Colonic mucosa (tissue), 4 donors: ENCODE results near the gene KCNIP1. TPM values are rescaled to one million over a fixed set of nuclear protein-coding genes. Genes with fewer than 3 reads are reported as not detected.

ENCODE experiments used
- DNase-seq: peaks from one replicate; pipeline ENCODE4 v3.0.0-alpha.2; 2020
- H3K27ac ChIP-seq: fragments of 200-600 bp; one replicate; pipeline ENCODE4 v1.8.0; 2021
- H3K27me3 ChIP-seq: fragments of 200-600 bp; one replicate; pipeline ENCODE4 v1.8.0; 2021
- H3K36me3 ChIP-seq: fragments of 200-600 bp; one replicate; pipeline ENCODE4 v1.8.0; 2021
- H3K4me1 ChIP-seq: fragments of 200-600 bp; one replicate; pipeline ENCODE4 v1.8.0; 2021; ENCODE audit warnings: mild to moderate bottlenecking
- H3K4me3 ChIP-seq: fragments of 200-600 bp; one replicate; pipeline ENCODE4 v1.8.0; 2021
- H3K9ac ChIP-seq, 2 donors: one replicate each; pipeline ENCODE4 v1.7.0; 2013; ENCODE audit warnings: control low read depth in 2 of 2, low read depth in 2 of 2, low read length in 2 of 2
- H3K9me3 ChIP-seq: fragments of 200-600 bp; one replicate; pipeline ENCODE4 v1.8.0; 2021
- intact Hi-C: fragments of 100-400 bp; cut with DNase I; formaldehyde crosslinking; loops from one replicate; pipeline ENCODE4 v1.14.1; 2022
- total RNA-seq, 2 donors: library from RNA; stranded (reverse); fragmentation: NEBNext Ultra II Directional in 1 of 2; extraction: Animal tissue kit (Norgen Biotek cat#: 25700) in 1 of 2; gene quantifications; one replicate each; pipeline ENCODE4 v1.2.1, GENCODE V29; 2021
- TF ChIP-seq, protein P1 (sequence below): fragments of 200-600 bp; IDR thresholded peaks from one replicate; pipeline ENCODE4 v1.8.0; 2022; ENCODE audit warnings: antibody characterized with exemption, mild to moderate bottlenecking
- donor health status: healthy.
- donor health status: DM: no; HTN: no; CAD: no.
- donor health status: DM: no; HTN: no; CAD: no.

The KCNIP1 gene
- total RNA-seq, 2 donors from 2014 or later, result 0.24 to 0.25 TPM

DNA sequence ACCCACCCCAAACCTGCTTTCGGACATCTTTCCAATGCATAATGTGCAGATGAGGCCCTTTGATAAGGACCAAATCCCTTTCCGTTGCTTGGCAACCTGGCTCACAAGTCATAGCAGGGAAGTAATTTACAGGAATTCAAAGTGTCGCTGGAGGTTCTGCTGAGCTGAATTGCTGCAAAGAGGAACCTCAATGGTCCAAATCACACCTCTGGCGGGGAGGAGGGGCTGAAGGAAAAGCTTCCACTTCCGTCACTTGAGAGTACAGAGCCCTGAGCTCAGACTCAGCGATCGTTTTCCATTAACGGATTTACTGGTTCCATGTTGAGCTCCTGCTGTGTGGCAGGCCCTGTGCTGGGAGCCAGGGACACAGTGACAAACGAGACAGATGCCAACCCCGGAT lies 99.3 kb downstream of the KCNIP1 start:
- no peak overlapping the region for H3K9ac ChIP-seq
- TF ChIP-seq, protein P1, sequence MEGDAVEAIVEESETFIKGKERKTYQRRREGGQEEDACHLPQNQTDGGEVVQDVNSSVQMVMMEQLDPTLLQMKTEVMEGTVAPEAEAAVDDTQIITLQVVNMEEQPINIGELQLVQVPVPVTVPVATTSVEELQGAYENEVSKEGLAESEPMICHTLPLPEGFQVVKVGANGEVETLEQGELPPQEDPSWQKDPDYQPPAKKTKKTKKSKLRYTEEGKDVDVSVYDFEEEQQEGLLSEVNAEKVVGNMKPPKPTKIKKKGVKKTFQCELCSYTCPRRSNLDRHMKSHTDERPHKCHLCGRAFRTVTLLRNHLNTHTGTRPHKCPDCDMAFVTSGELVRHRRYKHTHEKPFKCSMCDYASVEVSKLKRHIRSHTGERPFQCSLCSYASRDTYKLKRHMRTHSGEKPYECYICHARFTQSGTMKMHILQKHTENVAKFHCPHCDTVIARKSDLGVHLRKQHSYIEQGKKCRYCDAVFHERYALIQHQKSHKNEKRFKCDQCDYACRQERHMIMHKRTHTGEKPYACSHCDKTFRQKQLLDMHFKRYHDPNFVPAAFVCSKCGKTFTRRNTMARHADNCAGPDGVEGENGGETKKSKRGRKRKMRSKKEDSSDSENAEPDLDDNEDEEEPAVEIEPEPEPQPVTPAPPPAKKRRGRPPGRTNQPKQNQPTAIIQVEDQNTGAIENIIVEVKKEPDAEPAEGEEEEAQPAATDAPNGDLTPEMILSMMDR, result no peak
- DNase-seq, result no peak
- intact Hi-C loops, result no loop called here
- H3K4me1 ChIP-seq, result no peaks in the 10 kb centered on the region
- no peaks in the 10 kb centered on the region for H3K36me3 ChIP-seq
- H3K4me3 ChIP-seq, result no peak overlapping the region
- no peaks in the 10 kb centered on the region for H3K27me3 ChIP-seq
- no peaks in the 10 kb centered on the region for H3K9me3 ChIP-seq
- no peak overlapping the region for H3K27ac ChIP-seq

DNA sequence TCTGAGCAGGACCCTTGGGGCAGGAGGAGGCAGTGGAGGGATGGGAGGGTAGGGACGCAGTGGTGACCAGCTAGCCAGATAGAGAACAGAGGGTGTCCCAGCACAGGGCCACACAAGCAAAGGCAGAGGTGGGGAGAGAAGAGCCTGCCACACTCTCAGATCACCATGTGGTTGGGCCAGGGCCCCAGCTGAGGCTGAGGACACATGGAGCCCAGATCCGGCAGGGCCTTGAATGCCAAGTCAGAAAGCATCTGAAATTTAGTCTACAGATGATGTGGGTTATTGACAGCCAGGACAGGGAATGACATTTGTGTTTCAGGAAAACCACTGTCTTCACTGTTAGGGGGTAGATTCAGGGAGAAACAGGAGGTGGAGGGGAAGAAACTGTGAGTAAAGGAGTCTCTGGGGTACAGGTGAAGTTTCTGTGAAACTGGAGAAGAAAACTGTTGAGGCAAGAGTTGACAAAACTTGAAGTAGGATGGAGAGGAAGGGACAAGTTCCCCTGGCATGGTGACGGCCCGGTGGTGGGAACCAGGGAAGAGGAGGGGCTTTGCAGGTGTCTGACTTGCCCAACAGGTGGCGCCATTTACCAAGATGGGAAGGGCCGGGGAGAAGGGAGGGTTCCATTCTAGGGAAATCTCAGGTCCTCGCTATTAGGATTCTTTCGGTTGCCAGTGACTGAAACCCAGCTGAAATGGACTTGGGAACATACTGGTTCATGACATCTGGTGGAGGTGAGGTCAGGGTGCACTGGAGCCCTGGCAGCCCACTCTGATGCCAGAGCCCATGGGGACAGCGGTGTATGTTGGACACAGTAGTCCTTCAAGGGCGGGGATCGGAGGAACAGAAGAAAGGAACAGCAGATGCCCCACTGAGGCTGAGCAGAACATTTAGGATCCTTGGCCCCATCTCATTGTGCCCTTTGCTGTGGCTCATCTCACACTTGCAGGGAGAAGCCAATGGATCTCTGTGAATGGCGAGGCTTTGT lies 100.1 kb downstream of the KCNIP1 start:
- Histone ChIP-seq H3K27me3 (no peaks in the 10 kb centered on the region), H3K36me3 (no peaks in the 10 kb centered on the region), H3K9ac (no peak overlapping the region), H3K9me3 (no peaks in the 10 kb centered on the region), H3K27ac (no peak overlapping the region), H3K4me3 (no peak overlapping the region), H3K4me1 (no peaks in the 10 kb centered on the region)
- TF ChIP-seq, protein P1, result peak; percentile 58
- DNase-seq, result peak; percentile 53
- intact Hi-C loops, result no loop called here

DNA sequence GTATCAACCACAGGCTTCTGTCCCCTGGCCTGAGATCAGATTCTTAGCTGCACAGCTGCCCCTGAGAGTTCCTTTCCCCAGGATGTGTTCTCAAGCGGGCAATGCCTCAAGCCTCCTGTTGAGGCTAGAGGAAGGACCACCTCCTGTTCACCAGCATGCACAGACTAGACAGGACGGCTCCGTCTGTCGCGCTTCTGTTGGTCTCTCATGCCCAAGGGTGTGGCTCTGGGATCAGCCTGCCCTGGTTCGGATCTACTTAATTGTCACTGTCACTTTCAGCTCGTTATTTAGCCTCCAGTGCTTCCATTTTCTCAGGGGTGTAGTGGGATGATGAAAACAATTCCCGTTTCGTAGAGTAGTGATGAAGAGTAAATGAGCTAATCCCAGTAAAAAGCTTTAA lies 103.1 kb downstream of the KCNIP1 start:
- H3K27ac ChIP-seq, result no peak overlapping the region
- intact Hi-C loops, result no loop called here
- no peaks in the 10 kb centered on the region for H3K9me3 ChIP-seq
- no peaks in the 10 kb centered on the region for H3K4me1 ChIP-seq
- no peaks in the 10 kb centered on the region for H3K27me3 ChIP-seq
- H3K4me3 ChIP-seq, result no peak overlapping the region
- no peak overlapping the region for H3K9ac ChIP-seq
- TF ChIP-seq, protein P1, result no peak
- no peaks in the 10 kb centered on the region for H3K36me3 ChIP-seq
- no peak for DNase-seq

DNA sequence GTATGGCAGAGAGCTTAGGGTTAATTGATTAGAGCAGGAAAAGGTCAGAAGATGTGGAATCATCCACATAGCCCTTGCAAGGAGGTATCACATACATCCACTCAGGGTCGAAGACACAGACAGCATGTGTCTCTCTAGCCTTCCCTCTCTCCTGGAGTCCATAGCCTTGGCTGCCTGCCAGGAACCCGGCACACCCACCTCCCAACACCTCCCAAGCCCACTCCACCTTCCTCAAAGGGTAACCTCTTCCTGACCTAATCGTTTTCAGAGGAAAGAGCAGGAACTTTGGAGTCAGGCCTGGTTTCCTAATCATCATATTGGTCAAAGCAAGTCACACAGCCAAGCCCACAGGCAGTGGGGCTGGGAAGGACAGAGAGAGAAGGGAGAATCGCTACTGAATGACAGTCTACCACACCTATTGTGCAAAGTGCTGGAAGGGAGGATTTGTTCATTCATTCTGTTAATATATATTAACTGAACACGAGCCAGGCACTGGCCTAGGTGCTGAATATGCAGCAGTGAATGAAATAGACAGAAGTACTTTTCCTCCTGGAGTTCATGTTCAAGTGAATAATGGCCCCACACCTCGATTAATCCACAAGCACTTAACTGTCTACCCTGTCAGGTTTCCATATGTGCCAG lies 107.8 kb downstream of the KCNIP1 start:
- H3K9me3 ChIP-seq, result no peaks in the 10 kb centered on the region
- intact Hi-C loops, result no loop called here
- no peaks in the 10 kb centered on the region for H3K36me3 ChIP-seq
- no peak overlapping the region for H3K27ac ChIP-seq
- TF ChIP-seq, protein P1, result no peak
- no peaks in the 10 kb centered on the region for H3K27me3 ChIP-seq
- no peak overlapping the region for H3K9ac ChIP-seq
- H3K4me1 ChIP-seq, result no peaks in the 10 kb centered on the region
- DNase-seq, result no peak
- H3K4me3 ChIP-seq, result no peak overlapping the region

DNA sequence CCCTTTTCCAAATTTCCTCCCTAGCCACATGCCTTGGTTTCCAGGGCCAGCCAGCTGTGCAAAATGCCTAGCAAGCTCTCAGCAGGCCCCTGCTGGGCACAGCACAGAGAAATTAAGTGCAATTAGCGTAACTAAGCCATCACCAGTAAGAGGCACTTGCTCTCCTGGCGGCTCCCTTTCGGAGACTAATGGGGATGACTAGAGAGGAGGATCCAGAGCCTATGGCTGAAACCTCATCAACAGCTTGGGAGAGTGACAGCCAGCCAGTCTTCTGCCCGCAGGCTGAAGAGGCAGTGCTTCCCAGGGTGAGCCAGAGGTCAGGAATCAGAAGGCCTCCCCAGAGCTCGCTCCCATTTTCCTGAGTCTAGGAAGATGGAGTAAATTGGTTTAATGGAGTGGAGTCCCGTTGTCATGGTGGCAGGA lies 108.4 kb downstream of the KCNIP1 start:
- Histone ChIP-seq H3K27ac (no peak overlapping the region), H3K9ac (no peak overlapping the region), H3K27me3 (no peaks in the 10 kb centered on the region), H3K4me1 (no peaks in the 10 kb centered on the region), H3K4me3 (no peak overlapping the region), H3K9me3 (no peaks in the 10 kb centered on the region), H3K36me3 (no peaks in the 10 kb centered on the region)
- intact Hi-C loops, result no loop called here
- TF ChIP-seq, protein P1, result no peak
- no peak for DNase-seq
